HepG2 (cell line): ENCODE measurements around the gene SIAH3.

ENCODE experiments used
- EZH2 ChIP-seq: conservative IDR thresholded peaks from 2 replicates; pipeline ENCODE4 v1.6.1; 2012; ENCODE audit warnings: mild to moderate bottlenecking, low read depth, low read length, moderate library complexity
- RBFOX2 ChIP-seq: fragments of 200-400 bp; formaldehyde crosslinking; IDR thresholded peaks from 2 replicates; pipeline ENCODE4 v1.6.1; 2017; ENCODE audit warnings: low read depth, mild to moderate bottlenecking, low read length
- SOX13 ChIP-seq, 3 experiments: fragments of 450-650 bp in 1 of 3; sonication (generic) in 1 of 3; formaldehyde crosslinking in 1 of 3; IDR thresholded peaks in 2 of 3; conservative IDR thresholded peaks in 1 of 3; 2 replicates each; pipeline versions ENCODE4 v1.5.0 to v1.6.1; 2016 to 2020; ENCODE audit warnings: antibody characterized with exemption in 1 of 3, mild to moderate bottlenecking in 1 of 3, missing compliant biosample characterization in 1 of 3, missing genetic modification reagents in 1 of 3, moderate library complexity in 1 of 3
- ZNF30 ChIP-seq: sonication (generic); formaldehyde crosslinking; IDR thresholded peaks from 2 replicates; pipeline ENCODE4 v1.5.0; 2020; ENCODE audit warnings: mild to moderate bottlenecking, missing genetic modification reagents
- ZNF431 ChIP-seq: sonication (generic); formaldehyde crosslinking; IDR thresholded peaks from 2 replicates; pipeline ENCODE4 v1.9.0; 2022; ENCODE audit warnings: missing genetic modification reagents, low read depth, mild to moderate bottlenecking, borderline replicate concordance
- ZNF747 ChIP-seq: sonication (generic); formaldehyde crosslinking; IDR thresholded peaks from 2 replicates; pipeline ENCODE4 v1.8.1; 2023; ENCODE audit warnings: missing genetic modification reagents, mild to moderate bottlenecking, borderline replicate concordance
- TF ChIP-seq, protein P1 (sequence below): sonication (generic); formaldehyde crosslinking; IDR thresholded peaks from 2 replicates; pipeline ENCODE4 v1.4.0; 2020; ENCODE audit warnings: missing genetic modification reagents

- TF ChIP-seq ZNF30 (CRISPR knock-in tag) (no peak), ZNF431 (no peak), RBFOX2 (no peak), ZNF747 (no peak), SOX13 (IDR thresholded peaks at IDR 0.05) (no peak), SOX13 (CRISPR knock-in tag; conservative IDR thresholded peaks at IDR 0.05 in 1 of 2, IDR thresholded peaks at IDR 0.05 in 1 of 2) (no peak), EZH2 (no peak)
- TF ChIP-seq, protein P1, sequence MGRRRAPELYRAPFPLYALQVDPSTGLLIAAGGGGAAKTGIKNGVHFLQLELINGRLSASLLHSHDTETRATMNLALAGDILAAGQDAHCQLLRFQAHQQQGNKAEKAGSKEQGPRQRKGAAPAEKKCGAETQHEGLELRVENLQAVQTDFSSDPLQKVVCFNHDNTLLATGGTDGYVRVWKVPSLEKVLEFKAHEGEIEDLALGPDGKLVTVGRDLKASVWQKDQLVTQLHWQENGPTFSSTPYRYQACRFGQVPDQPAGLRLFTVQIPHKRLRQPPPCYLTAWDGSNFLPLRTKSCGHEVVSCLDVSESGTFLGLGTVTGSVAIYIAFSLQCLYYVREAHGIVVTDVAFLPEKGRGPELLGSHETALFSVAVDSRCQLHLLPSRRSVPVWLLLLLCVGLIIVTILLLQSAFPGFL (CRISPR knock-in tag): no peak
These were observed 80.7 kb downstream of the SIAH3 start for GRCh38 chr13:45770886-45771285.
